Adipocyte (in vitro differentiated cells): ENCODE data around the gene MARCHF10.
A peak's percentile ranks its signal among the peaks of the same experiment; 100 is the strongest.

Source experiments
- DNase-seq: peaks from one replicate; pipeline ENCODE4 v3.0.0-alpha.2; 2015; ENCODE audit warnings: low read depth
- H3K27me3 ChIP-seq: replicated peaks from 2 replicates; pipeline ENCODE4 v1.7.0; 2013; ENCODE audit warnings: mild to moderate bottlenecking, low read length, moderate library complexity; ENCODE audit not compliant: control insufficient read depth, insufficient read depth
- H3K36me3 ChIP-seq: 2 replicates; pipeline ENCODE4 v1.7.0; 2013; ENCODE audit warnings: low read length, mild to moderate bottlenecking, moderate library complexity; ENCODE audit not compliant: control insufficient read depth, insufficient read depth, severe bottlenecking
- H3K4me1 ChIP-seq: 2 replicates; pipeline ENCODE4 v1.7.0; 2013; ENCODE audit warnings: mild to moderate bottlenecking, low read length, moderate library complexity; ENCODE audit not compliant: control insufficient read depth, insufficient read depth
- H3K4me3 ChIP-seq: 2 replicates; pipeline ENCODE4 v1.7.0; 2013; ENCODE audit warnings: mild to moderate bottlenecking, low read length, moderate library complexity
- H3K9ac ChIP-seq: 2 replicates; pipeline ENCODE4 v1.7.0; 2013; ENCODE audit warnings: mild to moderate bottlenecking, low read length, moderate library complexity
- H3K9me3 ChIP-seq: 2 replicates; pipeline ENCODE4 v1.7.0; 2013; ENCODE audit warnings: mild to moderate bottlenecking, low read length, moderate library complexity; ENCODE audit not compliant: control insufficient read depth

The MARCHF10 gene

GRCh38 chr17:62668091-62668804 lies 139.9 kb downstream of the MARCHF10 start:
- H3K9me3 ChIP-seq: no peaks in the 10 kb centered on the region
- peaks cover 7% of the 10 kb centered on the region for H3K4me1 ChIP-seq
- peaks cover 29% of the 10 kb centered on the region for H3K36me3 ChIP-seq
- H3K9ac ChIP-seq: no peak overlapping the region
- no peaks in the 10 kb centered on the region for H3K27me3 ChIP-seq
- DNase-seq: peak; percentile 26
- H3K4me3 ChIP-seq: no peak overlapping the region

- no peak overlapping the region for H3K4me3 ChIP-seq
- no peaks in the 10 kb centered on the region for H3K27me3 ChIP-seq
- H3K9ac ChIP-seq: no peak overlapping the region
- peaks cover 7% of the 10 kb centered on the region for H3K4me1 ChIP-seq
- no peak for DNase-seq
- peaks cover 24% of the 10 kb centered on the region for H3K36me3 ChIP-seq
- no peaks in the 10 kb centered on the region for H3K9me3 ChIP-seq
Observed at GRCh38 chr17:62666801-62667591, 141.1 kb downstream of the MARCHF10 start.

- Histone ChIP-seq H3K9ac (no peak overlapping the region), H3K36me3 (peaks cover 16% of the 10 kb centered on the region), H3K27me3 (no peaks in the 10 kb centered on the region), H3K4me1 (peaks cover 7% of the 10 kb centered on the region), H3K9me3 (no peaks in the 10 kb centered on the region), H3K4me3 (no peak overlapping the region)
- no peak for DNase-seq
Observed at GRCh38 chr17:62666061-62666800, 141.9 kb downstream of the MARCHF10 start.

GRCh38 chr17:62665599-62665998 lies 142.5 kb downstream of the MARCHF10 start:
- no peak overlapping the region for H3K9ac ChIP-seq

GRCh38 chr17:62664336-62665120 lies 143.6 kb downstream of the MARCHF10 start:
- Histone ChIP-seq H3K4me3 (no peak overlapping the region), H3K9ac (no peak overlapping the region), H3K36me3 (peaks cover 8% of the 10 kb centered on the region), H3K27me3 (no peaks in the 10 kb centered on the region), H3K4me1 (peaks cover 7% of the 10 kb centered on the region), H3K9me3 (peaks cover 8% of the 10 kb centered on the region)
- no peak for DNase-seq

More at GRCh38 chr17:62665599-62665998, 142.5 kb downstream of the MARCHF10 start:
- Histone ChIP-seq H3K36me3 (peaks cover 16% of the 10 kb centered on the region), H3K27me3 (no peaks in the 10 kb centered on the region), H3K4me1 (peaks cover 7% of the 10 kb centered on the region), H3K9me3 (peaks cover 6% of the 10 kb centered on the region), H3K4me3 (no peak overlapping the region)
- no peak for DNase-seq

GRCh38 chr17:62663304-62663703 lies 144.8 kb downstream of the MARCHF10 start:
- Histone ChIP-seq H3K36me3 (peaks cover 8% of the 10 kb centered on the region), H3K4me1 (peaks cover 6% of the 10 kb centered on the region), H3K4me3 (no peak overlapping the region), H3K9ac (no peak overlapping the region), H3K9me3 (peaks cover 8% of the 10 kb centered on the region), H3K27me3 (no peaks in the 10 kb centered on the region)
- no peak for DNase-seq

- Histone ChIP-seq H3K9ac (no peak overlapping the region), H3K9me3 (peaks cover 8% of the 10 kb centered on the region), H3K4me3 (no peak overlapping the region), H3K27me3 (no peaks in the 10 kb centered on the region), H3K4me1 (peaks cover 11% of the 10 kb centered on the region), H3K36me3 (peaks cover 8% of the 10 kb centered on the region)
- no peak for DNase-seq
Observed at GRCh38 chr17:62662855-62663254, 145.3 kb downstream of the MARCHF10 start.

- Histone ChIP-seq H3K27me3 (no peaks in the 10 kb centered on the region), H3K9me3 (peaks cover 8% of the 10 kb centered on the region), H3K4me3 (no peak overlapping the region), H3K9ac (no peak overlapping the region), H3K36me3 (no peaks in the 10 kb centered on the region), H3K4me1 (peaks cover 22% of the 10 kb centered on the region)
- DNase-seq: no peak
Observed at GRCh38 chr17:62661337-62661736, 146.8 kb downstream of the MARCHF10 start.

GRCh38 chr17:62660629-62661118 lies 147.4 kb downstream of the MARCHF10 start:
- no peak overlapping the region for H3K9ac ChIP-seq
- no peaks in the 10 kb centered on the region for H3K27me3 ChIP-seq
- no peaks in the 10 kb centered on the region for H3K36me3 ChIP-seq

GRCh38 chr17:62658136-62658920 lies 149.8 kb downstream of the MARCHF10 start:
- no peak for DNase-seq
- peaks cover 38% of the 10 kb centered on the region for H3K4me1 ChIP-seq
- peaks cover 8% of the 10 kb centered on the region for H3K9me3 ChIP-seq
- no peak overlapping the region for H3K4me3 ChIP-seq
- H3K27me3 ChIP-seq: no peaks in the 10 kb centered on the region
- H3K9ac ChIP-seq: no peak overlapping the region
- H3K36me3 ChIP-seq: no peaks in the 10 kb centered on the region

More at GRCh38 chr17:62660629-62661118, 147.4 kb downstream of the MARCHF10 start:
- Histone ChIP-seq H3K9me3 (peaks cover 8% of the 10 kb centered on the region), H3K4me3 (no peak overlapping the region), H3K4me1 (peaks cover 24% of the 10 kb centered on the region)
- DNase-seq: no peak
